ENCODE results near the gene LVRN.
"Not testable (repeated sequence)": the region's sequence is repeated elsewhere in the genome, so short reads cannot be mapped to it uniquely, and the experiment has no call there.

The LVRN gene

GRCh38 chr5:115962239-115962564 is at the start of gene LVRN:
LVRN (plus strand) TSS chr5:115962475; CDS start chr5:115962618, 143 bp downstream.
- no peak for DNase-seq (ENCODE audit: low read depth, low spot score)

GRCh38 chr5:115913623-115914400 is 48.5 kb upstream of the LVRN start:
- not testable (repeated sequence) for DNase-seq (ENCODE audit: low read depth, low spot score)

- no peak for DNase-seq (ENCODE audit: low read depth, low spot score)
Observed at GRCh38 chr5:115920171-115920725, 42.0 kb upstream of the LVRN start.

GRCh38 chr5:115928578-115929407 is 33.5 kb upstream of the LVRN start:
- not testable (repeated sequence) for DNase-seq (ENCODE audit: low read depth, low spot score)

- not testable (repeated sequence) for DNase-seq (ENCODE audit: low read depth, low spot score)
Observed at GRCh38 chr5:115930171-115930570, 32.1 kb upstream of the LVRN start.

- no peak for DNase-seq (ENCODE audit: low read depth, low spot score)
Observed at GRCh38 chr5:115930630-115931337, 31.5 kb upstream of the LVRN start.

GRCh38 chr5:115932991-115933390 is 29.3 kb upstream of the LVRN start:
- no peak for DNase-seq (ENCODE audit: low read depth, low spot score)

- DNase-seq (ENCODE audit: low read depth, low spot score), result no peak
Observed at GRCh38 chr5:115934388-115934974, 27.8 kb upstream of the LVRN start.

GRCh38 chr5:115936031-115936430 is 26.2 kb upstream of the LVRN start:
- no peak for DNase-seq (ENCODE audit: low read depth, low spot score)

- DNase-seq (ENCODE audit: low read depth, low spot score), result no peak
Observed at GRCh38 chr5:115939059-115939458, 23.2 kb upstream of the LVRN start.

GRCh38 chr5:115940080-115940810 is 22.0 kb upstream of the LVRN start:
- DNase-seq (ENCODE audit: low read depth, low spot score), result no peak

- peak; percentile 70 for DNase-seq (ENCODE audit: low read depth, low spot score)
Observed at GRCh38 chr5:115941051-115941675, 21.1 kb upstream of the LVRN start.

GRCh38 chr5:115944501-115944900 is 17.8 kb upstream of the LVRN start:
- DNase-seq (ENCODE audit: low read depth, low spot score), result no peak

GRCh38 chr5:115946655-115947054 is 15.6 kb upstream of the LVRN start:
- DNase-seq (ENCODE audit: low read depth, low spot score), result no peak

- no peak for DNase-seq (ENCODE audit: low read depth, low spot score)
Observed at GRCh38 chr5:115947260-115947659, 15.0 kb upstream of the LVRN start.

GRCh38 chr5:115948091-115948534 is 14.2 kb upstream of the LVRN start:
- DNase-seq (ENCODE audit: low read depth, low spot score), result no peak

- DNase-seq (ENCODE audit: low read depth, low spot score), result no peak
Observed at GRCh38 chr5:115949096-115949495, 13.2 kb upstream of the LVRN start.

GRCh38 chr5:115952588-115952987 is 9.7 kb upstream of the LVRN start:
- DNase-seq (ENCODE audit: low read depth, low spot score), result no peak

GRCh38 chr5:115954144-115954543 is 8.1 kb upstream of the LVRN start:
- DNase-seq (ENCODE audit: low read depth, low spot score), result no peak

- no peak for DNase-seq (ENCODE audit: low read depth, low spot score)
Observed at GRCh38 chr5:115956957-115957356, 5.3 kb upstream of the LVRN start.

Measured in smooth muscle cell of the brain vasculature (primary cell).